ENCODE data around the gene PCTP.

Gene PCTP

DNA sequence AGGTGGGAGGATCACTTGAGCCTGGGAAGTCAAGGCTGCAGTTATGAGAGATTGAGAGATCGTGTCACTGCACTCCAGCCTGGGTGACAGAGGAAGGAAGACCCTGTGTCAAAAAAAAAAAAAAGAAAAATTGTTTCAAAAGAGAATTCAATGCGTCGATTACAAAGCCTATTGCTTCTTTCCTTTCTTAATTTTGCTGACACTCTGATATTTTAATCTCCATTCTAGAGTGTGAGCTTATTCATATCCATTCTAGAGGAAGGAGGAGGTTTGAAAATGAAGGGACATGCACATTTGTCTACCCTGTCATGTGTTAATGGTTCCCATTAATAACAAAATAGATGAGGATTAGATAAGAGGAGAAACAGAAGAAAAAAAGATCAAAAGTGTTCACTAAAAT, 63.1 kb downstream of the PCTP start:
- H3K9ac ChIP-seq (ENCODE audit: low read length), result no peak overlapping the region
- no peaks in the 10 kb centered on the region for H4K20me1 ChIP-seq (ENCODE audit: insufficient read depth, low read length)
- H3K27me3 ChIP-seq (ENCODE audit: low read depth, low read length), result peaks cover 35% of the 10 kb centered on the region
- no peak for TF ChIP-seq EZH2phosphoT487 (IDR thresholded peaks at IDR 0.05; ENCODE audit: low read depth)
- TF ChIP-seq, protein P1, sequence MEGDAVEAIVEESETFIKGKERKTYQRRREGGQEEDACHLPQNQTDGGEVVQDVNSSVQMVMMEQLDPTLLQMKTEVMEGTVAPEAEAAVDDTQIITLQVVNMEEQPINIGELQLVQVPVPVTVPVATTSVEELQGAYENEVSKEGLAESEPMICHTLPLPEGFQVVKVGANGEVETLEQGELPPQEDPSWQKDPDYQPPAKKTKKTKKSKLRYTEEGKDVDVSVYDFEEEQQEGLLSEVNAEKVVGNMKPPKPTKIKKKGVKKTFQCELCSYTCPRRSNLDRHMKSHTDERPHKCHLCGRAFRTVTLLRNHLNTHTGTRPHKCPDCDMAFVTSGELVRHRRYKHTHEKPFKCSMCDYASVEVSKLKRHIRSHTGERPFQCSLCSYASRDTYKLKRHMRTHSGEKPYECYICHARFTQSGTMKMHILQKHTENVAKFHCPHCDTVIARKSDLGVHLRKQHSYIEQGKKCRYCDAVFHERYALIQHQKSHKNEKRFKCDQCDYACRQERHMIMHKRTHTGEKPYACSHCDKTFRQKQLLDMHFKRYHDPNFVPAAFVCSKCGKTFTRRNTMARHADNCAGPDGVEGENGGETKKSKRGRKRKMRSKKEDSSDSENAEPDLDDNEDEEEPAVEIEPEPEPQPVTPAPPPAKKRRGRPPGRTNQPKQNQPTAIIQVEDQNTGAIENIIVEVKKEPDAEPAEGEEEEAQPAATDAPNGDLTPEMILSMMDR (IDR thresholded peaks at IDR 0.05; ENCODE audit: low read depth, low read length), result no peak
- H3K4me1 ChIP-seq (ENCODE audit: low read length), result no peaks in the 10 kb centered on the region
- H3K9me3 ChIP-seq (ENCODE audit: insufficient read depth, low read length), result no peaks in the 10 kb centered on the region
- no peak overlapping the region for H3K4me3 ChIP-seq (ENCODE audit: low read length)
- H3K36me3 ChIP-seq (replicated peaks; ENCODE audit: low read depth, low read length), result no peaks in the 10 kb centered on the region
- H2AFZ ChIP-seq (ENCODE audit: low read depth, low read length), result no peak overlapping the region
- H3K79me2 ChIP-seq (ENCODE audit: low read length), result no peaks in the 10 kb centered on the region
- no peak overlapping the region for H3K4me2 ChIP-seq (ENCODE audit: low read length)
- H3K27ac ChIP-seq (ENCODE audit: low read length), result no peak overlapping the region

DNA sequence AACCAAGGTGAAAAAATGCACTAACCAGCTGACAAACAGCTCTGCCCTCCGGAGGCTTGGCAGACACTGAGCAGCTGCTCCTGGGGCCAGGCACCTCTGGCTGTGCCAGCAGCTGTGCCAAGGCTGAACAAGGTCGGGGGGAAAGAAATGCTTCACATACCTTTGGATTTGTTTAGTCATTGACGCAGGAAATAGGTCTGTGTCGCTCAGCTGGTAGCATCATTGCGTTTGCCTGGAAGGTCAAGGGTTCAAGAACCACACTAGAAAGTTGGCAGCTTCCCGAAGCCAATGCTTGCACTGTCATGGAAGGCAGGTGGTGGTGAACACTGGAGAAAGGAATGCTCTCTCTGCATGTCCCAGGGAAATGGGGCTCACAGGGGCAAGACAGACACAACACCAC, 63.5 kb downstream of the PCTP start:
- Histone ChIP-seq H2AFZ (ENCODE audit: low read depth, low read length) (no peak overlapping the region), H3K9ac (ENCODE audit: low read length) (no peak overlapping the region), H3K79me2 (ENCODE audit: low read length) (no peaks in the 10 kb centered on the region)

DNA sequence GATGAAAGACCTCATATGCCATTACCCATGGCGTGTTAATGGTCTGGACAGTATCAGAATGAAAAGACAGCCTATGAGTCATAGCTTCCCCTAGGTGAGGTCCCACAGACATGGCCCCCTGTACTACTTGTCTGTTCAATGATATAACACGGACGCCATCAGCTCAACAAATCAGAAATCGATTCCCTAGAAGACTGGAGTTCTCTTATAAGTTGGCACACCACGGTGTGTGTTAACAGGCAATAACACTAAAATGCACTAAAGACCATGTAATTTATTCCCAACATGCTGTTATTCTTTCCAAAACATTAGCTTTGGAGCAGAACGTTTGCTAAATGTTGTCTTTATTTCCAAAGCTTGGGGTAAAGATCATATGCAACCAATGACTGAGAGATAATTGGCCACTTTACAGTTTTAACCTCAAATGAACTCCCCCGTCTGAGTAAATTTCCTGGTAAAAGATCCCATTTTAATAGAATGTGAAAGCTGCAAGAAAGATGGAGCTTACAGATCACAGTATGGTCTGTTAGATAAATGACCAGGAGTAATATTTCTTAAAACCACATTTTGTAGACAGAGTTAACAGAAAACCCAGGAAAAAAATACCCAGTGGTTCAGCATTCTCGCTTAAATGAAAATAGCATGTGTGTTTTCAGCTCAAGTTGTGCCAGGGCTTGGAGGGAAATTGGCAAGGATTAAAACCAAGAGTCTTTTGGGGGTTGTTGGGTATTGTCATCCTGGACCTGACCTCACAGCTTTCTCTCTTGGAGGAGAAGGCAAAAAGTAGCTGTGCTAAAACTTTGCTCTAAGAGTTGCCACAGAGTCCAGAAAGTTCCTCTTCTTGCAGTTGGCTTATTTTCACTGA, 65.9 kb downstream of the PCTP start:
- Histone ChIP-seq H3K9me3 (ENCODE audit: insufficient read depth, low read length) (no peaks in the 10 kb centered on the region), H3K4me2 (ENCODE audit: low read length) (no peak overlapping the region), H3K27ac (ENCODE audit: low read length) (no peak overlapping the region), H3K4me1 (ENCODE audit: low read length) (no peaks in the 10 kb centered on the region), H3K27me3 (ENCODE audit: low read depth, low read length) (peaks cover 42% of the 10 kb centered on the region), H3K4me3 (ENCODE audit: low read length) (no peak overlapping the region), H3K36me3 (replicated peaks; ENCODE audit: low read depth, low read length) (no peaks in the 10 kb centered on the region), H2AFZ (ENCODE audit: low read depth, low read length) (no peak overlapping the region), H4K20me1 (ENCODE audit: insufficient read depth, low read length) (no peaks in the 10 kb centered on the region), H3K9ac (ENCODE audit: low read length) (no peak overlapping the region), H3K79me2 (ENCODE audit: low read length) (no peaks in the 10 kb centered on the region)
- TF ChIP-seq, protein P1 (IDR thresholded peaks at IDR 0.05; ENCODE audit: low read depth, low read length), result no peak
- TF ChIP-seq EZH2phosphoT487 (IDR thresholded peaks at IDR 0.05; ENCODE audit: low read depth), result no peak

More for the DNA sequence above, 63.5 kb downstream of the PCTP start:
- Histone ChIP-seq H3K27me3 (ENCODE audit: low read depth, low read length) (peaks cover 35% of the 10 kb centered on the region), H3K4me2 (ENCODE audit: low read length) (no peak overlapping the region), H3K4me3 (ENCODE audit: low read length) (no peak overlapping the region), H3K9me3 (ENCODE audit: insufficient read depth, low read length) (no peaks in the 10 kb centered on the region), H4K20me1 (ENCODE audit: insufficient read depth, low read length) (no peaks in the 10 kb centered on the region), H3K27ac (ENCODE audit: low read length) (no peak overlapping the region), H3K36me3 (replicated peaks; ENCODE audit: low read depth, low read length) (no peaks in the 10 kb centered on the region), H3K4me1 (ENCODE audit: low read length) (no peaks in the 10 kb centered on the region)
- TF ChIP-seq, protein P1 (IDR thresholded peaks at IDR 0.05; ENCODE audit: low read depth, low read length), result no peak

DNA sequence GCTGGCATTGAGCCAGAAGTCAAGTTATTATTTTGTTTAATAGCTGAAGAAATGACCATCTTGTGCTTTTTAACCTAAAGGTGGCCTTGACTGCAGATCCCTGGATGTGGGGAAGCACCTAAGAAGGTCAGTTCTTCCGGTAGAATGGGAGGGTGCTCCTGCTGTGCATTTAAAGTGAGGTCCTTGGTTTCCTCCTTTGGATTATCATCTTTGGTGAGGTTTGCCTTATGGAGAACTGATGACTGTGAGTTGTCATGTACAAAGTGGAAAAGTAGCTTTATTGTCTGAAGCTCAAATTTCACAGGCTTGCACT, 66.5 kb downstream of the PCTP start:
- Histone ChIP-seq H3K79me2 (ENCODE audit: low read length) (no peaks in the 10 kb centered on the region), H2AFZ (ENCODE audit: low read depth, low read length) (no peak overlapping the region), H3K27me3 (ENCODE audit: low read depth, low read length) (peaks cover 47% of the 10 kb centered on the region), H3K4me2 (ENCODE audit: low read length) (no peak overlapping the region), H3K4me3 (ENCODE audit: low read length) (no peak overlapping the region), H3K4me1 (ENCODE audit: low read length) (no peaks in the 10 kb centered on the region), H3K9ac (ENCODE audit: low read length) (no peak overlapping the region), H3K27ac (ENCODE audit: low read length) (no peak overlapping the region), H3K36me3 (replicated peaks; ENCODE audit: low read depth, low read length) (no peaks in the 10 kb centered on the region), H4K20me1 (ENCODE audit: insufficient read depth, low read length) (no peaks in the 10 kb centered on the region), H3K9me3 (ENCODE audit: insufficient read depth, low read length) (no peaks in the 10 kb centered on the region)
- TF ChIP-seq, protein P1 (IDR thresholded peaks at IDR 0.05; ENCODE audit: low read depth, low read length), result no peak

Data from OCI-LY3 (cell line).